ENCODE results near the gene PER3.

- TF ChIP-seq TCF7L2 (IDR thresholded peaks at IDR 0.05; ENCODE audit: borderline replicate concordance, extremely low read depth, insufficient read depth, insufficient read length) (no peak), CTCF (IDR thresholded peaks at IDR 0.05 in 2 of 3, conservative IDR thresholded peaks at IDR 0.05 in 1 of 3; ENCODE audit: borderline replicate concordance in 1 of 3, insufficient read depth in 1 of 3, low read depth in 2 of 3, low read length in 2 of 3) (no peak), POLR2AphosphoS5 (IDR thresholded peaks at IDR 0.05; ENCODE audit: low read depth, low read length) (no peak), EZH2phosphoT487 (IDR thresholded peaks at IDR 0.05; ENCODE audit: borderline replicate concordance) (no peak), EZH2 (IDR thresholded peaks at IDR 0.05) (no peak)
Measured at GRCh38 chr1:7863756-7864328, 79.8 kb downstream of the PER3 start.

Data from HCT116 (cell line).